ENCODE measurements around the gene EFCAB7.
A peak's percentile ranks its signal among the peaks of the same experiment; 100 is the strongest.

The EFCAB7 gene, protein sequence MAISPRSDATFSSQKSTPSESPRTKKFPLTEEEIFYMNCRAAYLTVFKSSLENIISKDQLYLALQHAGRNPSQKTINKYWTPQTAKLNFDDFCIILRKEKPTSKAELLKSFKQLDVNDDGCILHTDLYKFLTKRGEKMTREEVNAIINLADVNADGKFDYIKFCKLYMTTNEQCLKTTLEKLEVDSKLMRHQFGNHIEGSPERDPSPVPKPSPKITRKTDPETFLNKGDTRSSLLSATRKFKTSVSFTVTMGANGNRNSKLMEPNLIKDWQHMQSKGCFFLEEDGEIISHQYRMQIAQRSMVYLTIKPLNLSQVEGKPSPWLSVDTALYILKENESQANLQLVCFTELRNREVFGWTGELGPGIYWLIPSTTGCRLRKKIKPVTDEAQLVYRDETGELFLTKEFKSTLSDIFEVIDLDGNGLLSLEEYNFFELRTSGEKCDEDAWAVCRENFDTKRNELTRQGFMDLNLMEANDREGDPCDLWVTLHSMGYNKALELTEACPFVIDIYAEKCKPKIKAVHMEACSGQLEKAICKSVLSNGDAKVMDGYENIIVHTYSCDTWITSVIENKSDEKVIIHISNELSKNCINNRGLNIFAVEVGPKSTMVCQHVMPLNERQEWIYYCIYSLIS

DNA sequence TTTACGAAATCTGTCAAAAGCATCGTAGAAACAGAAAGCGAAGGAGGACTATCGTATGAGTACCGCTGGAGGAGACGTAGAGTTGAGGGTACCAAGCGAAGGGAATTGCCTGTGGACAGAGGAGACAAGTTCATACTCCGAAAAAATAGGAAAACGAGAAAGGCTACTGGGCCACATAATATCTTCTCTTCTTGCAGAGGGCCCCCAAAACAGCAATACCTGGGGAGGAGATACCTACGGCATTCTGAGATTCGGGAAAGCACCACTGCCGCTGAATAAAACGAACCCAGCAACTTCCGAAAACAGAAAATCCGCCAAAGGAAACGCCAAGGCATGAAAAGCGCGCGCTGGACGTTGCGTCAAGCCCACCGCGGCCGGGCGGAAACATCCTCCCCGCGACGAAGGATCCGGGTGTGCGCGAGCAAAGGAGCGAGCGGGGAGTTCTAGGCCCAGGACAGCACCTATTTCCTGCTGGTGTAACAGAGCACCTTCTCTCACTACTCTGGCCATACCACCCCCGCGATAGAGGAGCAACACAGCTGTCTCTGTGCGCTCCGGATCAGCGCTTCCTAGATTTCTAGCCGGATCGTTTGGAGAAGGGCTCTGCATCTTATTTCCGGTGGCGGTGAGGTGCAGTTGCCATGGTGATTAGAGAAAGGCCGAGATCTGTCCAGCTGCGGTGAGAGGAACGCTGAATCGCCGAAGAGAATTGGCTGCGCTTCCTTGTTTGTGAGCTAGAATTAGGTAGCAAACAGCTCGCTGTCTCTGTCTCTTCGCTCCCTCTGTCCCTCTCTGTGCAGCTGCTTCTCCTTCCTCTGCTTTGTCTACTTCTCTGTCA lies at the start of gene EFCAB7, which contains the start of gene ITGB3BP:
EFCAB7 (plus strand) TSS at position 635 of the 838 bp plus-strand sequence. CDS start 2,048 bp downstream, outside the sequence.
ITGB3BP (minus strand) TSS at position 335 of the 838 bp plus-strand sequence; CDS start at position 243, 92 bp downstream.
- peak; percentile 85 to 89 for DNase-seq
- Histone ChIP-seq H3K4me3 (peak within 1 kb of the TSS; percentile 65 to 73), H3K27me3 (no peaks in the 10 kb centered on the region), H3K9me3 (no peaks in the 10 kb centered on the region), H3K4me1 (peaks cover 0 to 16% (median 9%) of the 10 kb centered on the region in 4 donors), H3K36me3 (peaks cover 0 to 5% (median 0%) of the 10 kb centered on the region in 3 donors), H3K27ac (peak within 1 kb of the TSS; percentile 85 to 89)
- intact Hi-C loops (cut with DNase I; ENCODE audit: low total_unique reads), result no loop called here
- TF ChIP-seq, protein P1, sequence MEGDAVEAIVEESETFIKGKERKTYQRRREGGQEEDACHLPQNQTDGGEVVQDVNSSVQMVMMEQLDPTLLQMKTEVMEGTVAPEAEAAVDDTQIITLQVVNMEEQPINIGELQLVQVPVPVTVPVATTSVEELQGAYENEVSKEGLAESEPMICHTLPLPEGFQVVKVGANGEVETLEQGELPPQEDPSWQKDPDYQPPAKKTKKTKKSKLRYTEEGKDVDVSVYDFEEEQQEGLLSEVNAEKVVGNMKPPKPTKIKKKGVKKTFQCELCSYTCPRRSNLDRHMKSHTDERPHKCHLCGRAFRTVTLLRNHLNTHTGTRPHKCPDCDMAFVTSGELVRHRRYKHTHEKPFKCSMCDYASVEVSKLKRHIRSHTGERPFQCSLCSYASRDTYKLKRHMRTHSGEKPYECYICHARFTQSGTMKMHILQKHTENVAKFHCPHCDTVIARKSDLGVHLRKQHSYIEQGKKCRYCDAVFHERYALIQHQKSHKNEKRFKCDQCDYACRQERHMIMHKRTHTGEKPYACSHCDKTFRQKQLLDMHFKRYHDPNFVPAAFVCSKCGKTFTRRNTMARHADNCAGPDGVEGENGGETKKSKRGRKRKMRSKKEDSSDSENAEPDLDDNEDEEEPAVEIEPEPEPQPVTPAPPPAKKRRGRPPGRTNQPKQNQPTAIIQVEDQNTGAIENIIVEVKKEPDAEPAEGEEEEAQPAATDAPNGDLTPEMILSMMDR (IDR thresholded peaks at IDR 0.05), result no peak

DNA sequence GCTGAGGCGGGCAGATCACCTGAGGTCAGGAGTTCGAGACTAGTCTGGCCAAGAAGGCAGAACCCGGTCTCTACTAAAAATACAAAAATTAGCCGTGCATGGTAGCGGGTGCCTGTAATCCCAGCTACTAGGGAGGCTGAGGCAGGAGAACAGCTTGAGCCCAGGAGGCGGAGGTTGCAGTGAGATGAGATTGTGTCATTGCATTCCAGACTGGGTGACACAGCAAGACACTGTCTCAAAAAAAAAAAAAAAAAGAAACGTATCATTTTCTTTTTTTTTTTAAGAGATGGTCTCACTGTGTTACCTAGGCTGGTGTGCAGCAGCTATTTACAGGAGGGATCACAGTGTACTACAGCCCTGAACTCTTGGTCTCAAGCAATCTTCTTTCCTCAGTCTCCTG lies 47.6 kb upstream of the EFCAB7 start:
- Histone ChIP-seq H3K4me1 (no peaks in the 10 kb centered on the region), H3K27me3 (no peaks in the 10 kb centered on the region), H3K27ac (no peak overlapping the region), H3K9me3 (no peaks in the 10 kb centered on the region), H3K36me3 (no peaks in the 10 kb centered on the region), H3K4me3 (no peak overlapping the region)
- no peak for DNase-seq
- TF ChIP-seq, protein P1 (IDR thresholded peaks at IDR 0.05), result no peak
- intact Hi-C loops (cut with DNase I; ENCODE audit: low total_unique reads), result no loop called here

DNA sequence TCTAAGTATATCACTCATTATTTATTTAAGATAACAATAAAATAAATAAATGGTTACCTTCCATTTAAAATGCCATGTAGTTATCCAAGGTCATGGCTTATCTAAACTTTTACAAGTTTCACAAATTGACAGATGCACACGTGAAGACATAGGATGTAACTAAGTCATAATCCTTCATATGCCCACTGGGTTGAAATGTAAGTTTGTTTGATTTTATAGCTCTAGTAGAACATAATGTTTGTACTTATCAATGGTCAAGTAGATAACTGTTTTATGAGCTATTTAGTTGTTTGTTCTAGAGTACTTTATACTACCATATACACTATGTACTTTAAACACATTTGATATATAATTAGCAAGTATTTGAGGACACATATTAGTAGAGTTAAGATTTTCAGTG lies 43.3 kb upstream of the EFCAB7 start:
- Histone ChIP-seq H3K4me3 (no peak overlapping the region), H3K4me1 (no peaks in the 10 kb centered on the region), H3K36me3 (no peaks in the 10 kb centered on the region), H3K27me3 (no peaks in the 10 kb centered on the region), H3K27ac (no peak overlapping the region), H3K9me3 (no peaks in the 10 kb centered on the region)
- intact Hi-C loops (cut with DNase I; ENCODE audit: low total_unique reads), result no loop called here
- TF ChIP-seq, protein P1 (IDR thresholded peaks at IDR 0.05), result no peak
- no peak for DNase-seq

- H3K4me1 ChIP-seq, result no peaks in the 10 kb centered on the region
- intact Hi-C loops (cut with DNase I; ENCODE audit: low total_unique reads), result no loop called here
- TF ChIP-seq, protein P1 (IDR thresholded peaks at IDR 0.05), result no peak
- H3K27ac ChIP-seq, result no peak overlapping the region
- no peaks in the 10 kb centered on the region for H3K27me3 ChIP-seq
- no peak overlapping the region for H3K4me3 ChIP-seq
- no peaks in the 10 kb centered on the region for H3K36me3 ChIP-seq
- no peak for DNase-seq
- H3K9me3 ChIP-seq, result no peaks in the 10 kb centered on the region
Observed at GRCh38 chr1:63486629-63487028, 36.7 kb upstream of the EFCAB7 start.

- no peak for DNase-seq
- H3K36me3 ChIP-seq, result no peaks in the 10 kb centered on the region
- H3K4me1 ChIP-seq, result no peaks in the 10 kb centered on the region
- TF ChIP-seq, protein P1 (IDR thresholded peaks at IDR 0.05), result no peak
- H3K4me3 ChIP-seq, result no peak overlapping the region
- no peaks in the 10 kb centered on the region for H3K9me3 ChIP-seq
- H3K27ac ChIP-seq, result no peak overlapping the region
- H3K27me3 ChIP-seq, result no peaks in the 10 kb centered on the region
- intact Hi-C loops (cut with DNase I; ENCODE audit: low total_unique reads), result no loop called here
Observed at GRCh38 chr1:63487336-63488065, 35.8 kb upstream of the EFCAB7 start.

Measured in tibial artery (tissue), 4 donors.